Omental fat pad (tissue), 4 donors: ENCODE measurements around the gene FAP. TPM values are rescaled to one million over a fixed set of nuclear protein-coding genes. Genes with fewer than 3 reads are reported as not detected.
A peak's percentile ranks its signal among the peaks of the same experiment; 100 is the strongest.

Source experiments
- ATAC-seq: fragments of 150-250 bp; one replicate; pipeline ENCODE4 v1.9.1; 2016; ENCODE audit warnings: mild to moderate bottlenecking, moderate library complexity; ENCODE audit not compliant: low FRiP score
- DNase-seq: peaks from one replicate; pipeline ENCODE4 v3.0.0-alpha.2; 2019; ENCODE audit warnings: low spot score
- total RNA-seq, 4 donors: library from RNA; depleted of rRNA; stranded (reverse); fragments of >200 nt; gene quantifications; one replicate each; pipeline ENCODE4 v1.1.0, GENCODE V29; 2016
- TF ChIP-seq, protein P1 (sequence below), 3 donors: fragments of 450-650 bp; IDR thresholded peaks; one replicate each; pipeline ENCODE4 v1.5.1; 2016 to 2017; ENCODE audit warnings: antibody characterized with exemption in 3 of 3, mild to moderate bottlenecking in 3 of 3, moderate library complexity in 2 of 3

The FAP gene
- total RNA-seq, 4 donors from 2014 or later: 2.8 to 20.5 (median 9.1) TPM

DNA sequence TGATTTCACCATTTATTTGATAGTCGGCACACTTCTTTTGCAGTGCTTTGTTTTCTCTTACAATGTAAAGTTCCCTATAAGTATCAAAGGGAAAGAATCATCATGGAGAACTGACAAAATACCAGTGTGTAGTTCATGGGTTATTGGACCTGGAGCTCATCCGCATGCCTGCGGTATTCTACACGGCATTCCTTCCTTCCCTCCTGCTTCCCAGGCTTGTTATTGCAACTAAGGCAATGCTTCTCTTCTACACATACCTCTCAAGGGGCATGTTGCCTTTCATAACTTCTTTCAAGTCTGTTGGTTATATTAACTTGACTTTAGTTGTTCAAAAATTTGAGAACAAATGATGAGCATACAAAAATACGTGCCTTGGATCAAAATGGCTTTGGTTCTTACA lies 24.3 kb upstream of the FAP start:
- DNase-seq (no peak), ATAC-seq (no peak)
- TF ChIP-seq, protein P1, sequence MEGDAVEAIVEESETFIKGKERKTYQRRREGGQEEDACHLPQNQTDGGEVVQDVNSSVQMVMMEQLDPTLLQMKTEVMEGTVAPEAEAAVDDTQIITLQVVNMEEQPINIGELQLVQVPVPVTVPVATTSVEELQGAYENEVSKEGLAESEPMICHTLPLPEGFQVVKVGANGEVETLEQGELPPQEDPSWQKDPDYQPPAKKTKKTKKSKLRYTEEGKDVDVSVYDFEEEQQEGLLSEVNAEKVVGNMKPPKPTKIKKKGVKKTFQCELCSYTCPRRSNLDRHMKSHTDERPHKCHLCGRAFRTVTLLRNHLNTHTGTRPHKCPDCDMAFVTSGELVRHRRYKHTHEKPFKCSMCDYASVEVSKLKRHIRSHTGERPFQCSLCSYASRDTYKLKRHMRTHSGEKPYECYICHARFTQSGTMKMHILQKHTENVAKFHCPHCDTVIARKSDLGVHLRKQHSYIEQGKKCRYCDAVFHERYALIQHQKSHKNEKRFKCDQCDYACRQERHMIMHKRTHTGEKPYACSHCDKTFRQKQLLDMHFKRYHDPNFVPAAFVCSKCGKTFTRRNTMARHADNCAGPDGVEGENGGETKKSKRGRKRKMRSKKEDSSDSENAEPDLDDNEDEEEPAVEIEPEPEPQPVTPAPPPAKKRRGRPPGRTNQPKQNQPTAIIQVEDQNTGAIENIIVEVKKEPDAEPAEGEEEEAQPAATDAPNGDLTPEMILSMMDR (IDR thresholded peaks at IDR 0.05): no peak

DNA sequence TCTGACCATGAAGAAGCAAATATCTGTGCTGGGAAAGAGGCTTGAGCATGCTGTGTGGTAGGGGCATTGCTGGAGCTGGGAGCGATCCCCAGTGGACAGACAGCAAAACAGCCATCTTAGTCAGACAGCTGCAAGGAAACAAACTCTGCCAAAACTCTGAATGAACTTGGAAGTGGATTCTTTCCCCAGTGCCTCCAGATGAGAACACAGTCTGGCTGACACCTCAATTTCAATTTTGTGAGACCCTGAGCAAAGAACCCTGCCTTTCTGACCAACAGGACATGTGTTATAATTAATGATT lies 23.2 kb upstream of the FAP start:
- ATAC-seq: no peak
- TF ChIP-seq, protein P1 (IDR thresholded peaks at IDR 0.05): no peak
- no peak for DNase-seq

DNA sequence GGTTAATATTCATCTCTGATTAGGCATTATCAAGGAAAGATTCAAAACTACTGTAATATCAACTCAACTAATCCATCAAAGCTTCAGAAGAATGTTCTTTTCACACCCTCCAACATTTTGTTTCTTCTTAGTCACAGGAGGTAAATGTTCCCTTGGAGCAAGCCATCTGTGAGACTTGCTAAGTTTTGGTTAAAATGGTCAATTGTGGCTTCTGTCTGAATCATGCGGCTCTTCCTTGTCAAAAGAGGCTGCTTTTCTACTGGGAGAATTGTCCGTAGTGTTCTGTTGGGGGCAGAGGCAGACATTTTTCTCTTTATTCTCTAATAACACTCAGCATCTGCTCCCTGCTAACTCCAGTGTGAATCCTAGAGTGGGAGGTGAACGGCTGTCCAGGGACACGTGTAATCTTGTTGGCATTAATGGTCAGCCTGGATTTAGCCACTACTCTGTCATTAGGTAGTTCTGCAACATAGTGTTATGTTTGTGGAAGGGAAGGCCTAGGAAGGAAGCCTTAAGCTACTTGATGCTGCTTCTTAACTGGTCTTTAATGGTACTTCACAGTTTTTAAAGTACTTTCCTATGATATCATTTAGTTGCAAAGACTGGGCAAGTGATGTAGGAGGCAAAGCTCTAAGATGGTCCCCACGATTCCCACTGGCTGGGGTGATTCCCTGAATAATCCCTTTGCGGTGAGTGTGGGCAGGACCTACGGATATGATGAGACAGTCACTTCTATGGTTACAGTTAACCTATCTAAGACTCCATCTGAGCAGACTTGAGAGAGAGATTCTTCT lies 22.6 kb upstream of the FAP start:
- TF ChIP-seq, protein P1 (IDR thresholded peaks at IDR 0.05): no peak
- DNase-seq: no peak
- ATAC-seq: no peak

DNA sequence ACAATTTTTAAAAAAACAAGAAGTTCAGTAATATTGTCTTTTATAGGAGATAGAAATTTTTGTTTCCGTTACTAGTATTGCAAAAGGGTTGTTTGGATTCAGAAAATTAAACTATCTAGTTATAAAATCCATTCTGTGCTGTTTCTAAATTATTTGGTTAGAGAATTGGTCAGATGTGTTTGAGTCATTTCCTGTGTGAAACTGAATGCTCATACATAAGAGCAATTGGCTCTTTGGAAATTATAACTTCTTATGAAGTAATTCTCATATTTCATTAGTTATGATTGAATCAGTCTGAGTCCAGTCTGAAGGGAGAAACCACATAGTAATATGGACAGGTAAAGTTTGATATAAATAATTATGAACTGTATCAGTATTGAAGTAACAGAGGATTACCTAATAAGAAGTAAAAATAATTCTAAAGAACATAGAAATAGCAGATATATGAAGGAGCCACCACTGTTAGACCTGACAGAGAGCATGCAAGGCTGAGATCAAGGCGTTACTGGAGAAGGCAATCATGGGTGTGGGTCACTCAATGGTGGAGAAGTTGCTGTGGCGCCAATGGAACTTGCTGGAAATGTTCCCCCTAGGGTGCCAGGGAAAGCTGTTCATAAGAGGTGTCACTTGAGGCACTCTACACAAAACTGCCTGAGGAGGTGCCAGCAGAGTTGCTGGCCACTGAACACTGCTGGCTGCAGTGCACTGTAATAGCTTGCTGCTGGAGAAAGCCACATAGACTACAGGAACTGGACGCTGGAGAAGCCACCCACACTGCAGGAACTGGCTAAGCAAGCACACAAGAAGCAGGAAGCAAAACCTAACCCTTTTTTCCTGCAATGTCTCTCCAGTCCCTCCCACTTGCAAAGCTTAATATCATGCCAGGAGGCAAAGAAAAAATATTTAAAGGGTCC lies 18.0 kb upstream of the FAP start:
- ATAC-seq (peak; percentile 37), DNase-seq (no peak)
- TF ChIP-seq, protein P1 (IDR thresholded peaks at IDR 0.05): no peak

DNA sequence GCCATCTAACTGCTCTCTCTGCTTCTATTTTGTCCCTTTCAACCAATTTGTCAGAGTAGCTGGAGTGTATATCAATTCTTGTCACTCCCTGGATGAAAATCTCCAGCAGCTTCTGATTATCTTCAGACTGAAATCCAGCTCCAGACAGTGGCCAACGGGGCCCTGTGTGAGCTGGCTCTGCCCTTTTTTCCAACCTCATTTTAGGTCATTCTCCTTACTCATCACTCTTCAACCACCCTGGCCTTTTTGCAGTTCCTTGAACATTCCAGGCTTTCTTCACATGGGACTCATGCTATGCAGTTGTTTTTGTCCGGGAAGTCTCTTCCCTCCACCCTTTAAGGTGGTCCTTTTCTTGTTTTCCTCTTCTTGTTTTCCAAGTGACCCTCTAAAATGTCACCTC lies 15.4 kb upstream of the FAP start:
- DNase-seq (no peak), ATAC-seq (no peak)
- TF ChIP-seq, protein P1 (IDR thresholded peaks at IDR 0.05): no peak

DNA sequence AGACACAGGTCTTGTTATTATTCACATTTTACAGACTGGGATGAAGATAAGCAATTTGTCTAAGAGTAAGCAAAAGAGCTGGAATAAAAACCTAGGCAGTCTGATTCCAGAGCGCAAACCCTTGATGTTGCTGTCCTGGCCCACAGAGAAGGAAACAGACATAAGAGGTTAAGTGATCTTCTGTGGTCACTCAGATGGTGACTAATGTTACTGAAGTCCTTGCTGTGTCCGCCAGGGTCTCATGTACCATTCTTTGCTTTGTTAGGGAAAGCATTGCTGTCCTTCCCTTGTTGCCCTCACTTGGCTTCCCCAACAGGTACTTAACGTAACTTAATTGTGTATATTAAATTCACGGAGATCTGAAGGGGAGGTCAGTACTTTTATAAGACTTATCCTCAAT lies 14.9 kb upstream of the FAP start:
- ATAC-seq: no peak
- no peak for DNase-seq
- TF ChIP-seq, protein P1 (IDR thresholded peaks at IDR 0.05): no peak
